ENCODE results near the gene ATP13A5.

Gene ATP13A5

DNA sequence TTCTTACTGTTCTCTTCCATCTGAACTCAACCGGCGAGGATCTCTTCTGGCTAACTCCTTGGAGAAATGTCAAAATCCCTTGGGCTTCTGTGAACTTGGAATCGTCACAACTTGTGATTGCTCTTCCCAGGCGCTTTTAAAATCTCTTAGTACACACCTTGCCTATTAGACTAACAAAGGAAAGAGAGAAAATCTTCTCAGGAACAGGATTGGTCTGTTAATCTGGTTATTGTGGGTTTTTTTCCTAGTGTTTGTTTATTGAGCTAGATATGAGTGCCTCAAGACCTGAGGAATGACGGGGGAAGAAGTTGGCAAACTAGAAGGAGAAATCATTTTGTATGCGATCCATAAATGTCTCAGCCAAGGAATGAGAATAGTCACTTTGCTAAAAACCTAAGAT is at the start of gene ATP13A5:
Gene ATP13A5, minus strand, starts transcription at position 48 of the 400 bp plus-strand sequence. Its CDS starts 28 bp downstream, at position 20.
- no peak for DNase-seq

- no peak for DNase-seq
These were observed 40.2 kb upstream of the ATP13A5 start for GRCh38 chr3:193418576-193419373.

- DNase-seq = no peak
These were observed 38.1 kb upstream of the ATP13A5 start for GRCh38 chr3:193416629-193417028.

GRCh38 chr3:193407688-193408087 is 29.1 kb upstream of the ATP13A5 start:
- DNase-seq = no peak

DNA sequence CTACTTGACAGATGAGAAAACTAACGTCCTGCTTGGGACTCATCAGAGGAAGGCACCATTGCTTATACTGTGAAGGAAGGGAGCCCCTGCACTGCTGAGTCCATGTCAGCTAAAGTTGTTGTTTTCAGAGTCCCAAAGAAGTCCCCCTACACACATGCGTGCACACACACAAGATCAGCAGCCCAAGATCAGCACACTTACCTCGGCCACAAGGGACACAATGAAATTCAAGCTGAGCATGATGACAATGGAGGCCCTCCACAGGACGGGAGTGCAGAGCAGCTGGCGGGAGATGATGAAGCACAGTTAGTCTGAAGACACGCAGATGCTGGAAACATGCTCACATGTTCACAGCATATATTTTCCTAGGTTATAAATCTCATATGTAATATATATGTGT is 28.6 kb upstream of the ATP13A5 start:
- DNase-seq = no peak

- no peak for DNase-seq
These were observed 24.8 kb upstream of the ATP13A5 start for GRCh38 chr3:193403307-193403706.

DNA sequence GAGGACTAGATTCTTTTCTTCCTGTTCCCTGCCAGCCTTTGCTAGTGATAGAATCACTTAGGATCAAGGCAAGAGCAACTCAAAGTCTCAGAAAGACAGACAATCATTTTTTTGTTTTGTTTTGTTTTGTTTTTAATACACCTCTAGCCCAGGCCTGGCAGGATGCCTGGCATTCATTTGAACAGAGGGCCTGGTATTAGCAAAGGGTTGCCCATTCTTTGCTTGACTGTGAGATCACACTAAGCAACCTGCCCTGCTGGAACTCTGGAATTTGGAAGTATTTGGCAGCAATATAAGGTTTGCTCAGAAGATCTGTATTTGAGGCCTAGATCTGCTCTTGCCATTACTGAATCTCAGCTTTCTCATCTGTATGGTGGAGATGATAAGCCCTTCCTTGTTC is 21.8 kb upstream of the ATP13A5 start:
- no peak for DNase-seq

DNA sequence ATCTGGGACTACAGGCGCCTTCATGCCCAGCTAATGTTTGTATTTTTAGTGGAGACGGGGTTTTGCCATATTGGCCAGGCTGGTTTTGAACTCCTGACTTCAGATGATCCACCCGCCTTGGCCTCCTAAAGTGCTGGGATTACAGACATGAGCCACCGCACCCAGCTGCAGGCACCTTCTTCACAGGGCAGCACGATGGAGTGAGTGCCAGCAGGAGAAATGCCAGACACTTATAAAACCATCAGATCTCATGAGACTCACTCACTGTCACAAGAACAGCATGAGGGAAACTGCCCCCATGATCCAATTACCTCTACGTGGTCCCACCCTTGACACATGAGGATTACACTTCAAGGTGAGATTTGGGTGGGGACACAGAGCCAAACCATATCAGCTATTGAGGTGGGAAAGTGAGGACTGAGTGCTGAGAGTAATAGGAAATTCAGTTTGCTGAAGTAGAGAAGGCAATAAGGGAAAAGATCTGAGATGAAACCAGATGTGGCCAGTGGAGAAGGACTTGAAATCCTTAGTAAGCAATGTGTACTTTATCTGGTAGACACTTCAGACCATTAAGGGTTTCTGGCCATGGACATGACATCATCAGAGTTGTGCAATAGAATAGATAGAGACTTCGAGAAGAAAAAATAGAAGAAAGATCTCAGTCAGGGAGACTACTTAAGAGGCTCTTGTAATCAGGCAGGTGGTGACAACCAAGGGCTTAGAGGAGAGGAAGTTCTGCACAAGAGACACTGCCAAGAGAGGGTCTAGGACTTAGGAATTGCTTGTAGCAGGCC is 18.1 kb upstream of the ATP13A5 start:
- no peak for DNase-seq

DNA sequence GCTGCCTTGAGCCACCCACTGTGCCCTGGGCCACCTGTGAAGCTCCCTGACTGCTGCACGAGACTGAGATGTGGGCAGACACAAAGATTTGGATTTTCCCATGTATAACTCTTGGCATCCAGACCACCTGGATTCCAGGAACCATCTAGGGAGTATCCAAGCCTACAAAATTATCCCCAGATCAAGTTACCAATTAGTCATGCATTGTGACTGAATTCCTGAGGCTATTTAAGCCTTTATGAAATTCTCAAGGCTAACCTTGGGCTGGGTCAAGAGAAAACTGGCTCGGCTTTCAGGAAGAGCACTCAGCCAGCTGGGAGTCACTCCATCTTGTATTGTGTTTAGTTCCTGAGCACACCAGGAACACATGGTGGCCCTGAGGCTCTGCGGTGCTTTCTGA is 13.3 kb upstream of the ATP13A5 start:
- DNase-seq = no peak

- no peak for DNase-seq
These were observed 10.8 kb upstream of the ATP13A5 start for GRCh38 chr3:193389335-193389734.

GRCh38 chr3:193388361-193388760 is 9.8 kb upstream of the ATP13A5 start:
- DNase-seq = no peak

DNA sequence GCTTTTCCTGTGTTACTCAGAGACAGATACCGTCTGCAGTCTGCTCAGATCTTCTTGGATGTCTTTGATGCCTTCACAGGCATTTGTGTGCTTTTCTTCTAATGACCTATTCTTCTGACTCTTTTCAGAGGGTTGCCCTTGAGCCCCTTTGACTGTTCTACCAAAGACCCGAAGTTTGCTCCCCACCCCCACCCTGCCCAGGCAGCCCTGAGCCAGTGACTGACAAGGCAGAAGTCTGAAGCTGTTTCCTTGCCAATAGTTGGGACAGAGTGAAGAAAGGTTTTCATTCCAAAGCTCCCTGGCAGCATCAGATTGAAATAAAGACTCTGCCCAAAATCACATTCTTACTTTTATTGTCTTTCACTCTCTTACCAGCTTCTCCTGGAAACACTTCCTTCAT is 9.0 kb upstream of the ATP13A5 start:
- DNase-seq = no peak

DNA sequence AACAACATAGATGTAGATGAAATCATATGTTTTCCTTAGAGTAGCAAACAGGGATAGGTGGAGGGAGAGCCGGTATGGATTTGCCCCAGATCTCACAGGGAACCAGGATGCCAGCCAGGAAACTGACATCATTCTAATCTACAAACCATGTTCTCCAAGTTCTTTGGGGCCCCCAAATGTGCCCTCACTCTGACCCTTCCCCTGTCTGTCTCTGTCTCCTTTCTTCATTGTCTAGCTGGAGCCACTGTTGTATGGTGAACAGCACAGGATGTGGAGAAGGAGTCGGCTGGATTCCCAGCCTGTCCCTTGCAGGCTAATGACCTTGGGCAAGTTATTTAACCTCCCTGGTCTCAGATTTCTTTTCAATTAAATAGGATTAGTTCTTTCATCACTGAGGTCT is 962 bp downstream of the ATP13A5 start:
- no peak for DNase-seq

DNA sequence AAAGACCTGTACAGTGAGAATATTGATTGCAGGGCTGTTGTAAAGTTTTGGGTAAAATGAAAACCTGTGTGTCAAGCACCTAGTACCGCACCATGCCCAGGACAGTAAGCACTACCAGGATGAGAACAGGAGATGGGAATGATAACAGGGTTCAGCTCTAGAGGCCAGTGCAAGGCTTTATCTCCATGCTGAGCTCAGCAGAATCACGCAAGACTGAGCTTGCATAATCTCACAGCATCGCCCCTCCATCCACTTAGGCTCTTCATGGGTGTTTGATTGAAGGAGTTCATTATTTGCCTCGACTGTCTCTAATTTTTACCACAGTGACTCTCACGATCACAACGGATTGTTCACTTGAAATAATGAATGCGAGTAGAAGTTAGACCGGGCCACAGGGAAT is 2.9 kb downstream of the ATP13A5 start:
- DNase-seq = no peak

- no peak for DNase-seq
These were observed 5.8 kb downstream of the ATP13A5 start for GRCh38 chr3:193372783-193373182.

DNA sequence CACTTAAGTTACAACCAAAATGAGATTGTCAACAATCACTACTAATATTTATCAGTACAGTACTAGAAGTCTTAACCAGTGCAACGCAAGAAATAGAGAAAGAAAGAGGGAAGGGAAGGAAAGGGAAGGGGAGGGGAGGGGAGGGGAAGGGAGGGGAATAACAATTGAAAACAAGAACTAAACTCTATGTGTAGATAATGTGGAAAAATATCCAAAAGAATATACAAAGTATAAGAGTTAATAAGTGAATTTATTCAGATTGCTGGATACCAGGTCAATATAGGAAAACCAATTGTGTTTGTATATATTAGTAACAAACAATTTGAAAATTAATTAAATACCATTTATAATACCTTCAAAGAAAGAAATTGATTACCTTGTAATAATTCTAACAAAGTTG is 10.7 kb downstream of the ATP13A5 start:
- no peak for DNase-seq

DNA sequence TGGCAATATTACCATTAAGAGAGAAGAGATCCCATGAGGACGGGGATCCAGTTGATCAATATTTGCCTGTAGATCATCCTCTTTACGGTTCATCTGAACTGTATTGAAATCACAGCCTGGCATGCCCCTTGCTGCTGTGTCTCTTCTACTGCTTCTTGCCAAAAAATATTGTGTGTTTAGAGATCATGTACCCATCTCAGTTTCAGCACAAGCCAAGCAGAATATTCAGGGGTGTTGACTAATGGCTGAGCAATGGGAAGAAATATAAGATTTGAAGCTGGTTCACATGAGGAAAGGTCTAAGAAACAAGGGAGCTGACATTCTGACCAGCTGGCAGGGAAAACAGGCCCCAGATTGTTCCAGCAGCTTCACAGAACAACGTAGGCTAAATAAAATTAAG is 21.3 kb downstream of the ATP13A5 start:
- no peak for DNase-seq

GRCh38 chr3:193354423-193354822 is 24.1 kb downstream of the ATP13A5 start:
- no peak for DNase-seq

DNA sequence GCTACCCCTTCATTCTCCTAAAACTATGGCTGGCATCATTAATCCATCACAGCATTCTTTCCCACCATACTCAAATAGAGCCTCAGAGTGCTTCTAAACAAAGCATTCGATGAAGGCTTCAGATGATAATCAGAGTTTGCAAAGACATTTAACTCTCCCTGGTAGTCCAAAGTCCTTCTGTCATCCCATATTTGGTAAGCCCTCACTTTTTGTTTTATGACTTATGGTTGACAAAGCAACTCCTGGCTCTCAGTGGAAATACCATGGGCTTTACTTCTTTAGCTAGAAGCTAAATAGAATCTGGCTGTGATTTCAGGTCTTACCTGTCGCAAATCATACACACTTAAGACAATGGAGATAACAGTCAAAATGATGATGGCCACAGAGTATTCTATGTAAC is 27.8 kb downstream of the ATP13A5 start:
- DNase-seq = no peak

GRCh38 chr3:193348686-193349085 is 29.9 kb downstream of the ATP13A5 start:
- no peak for DNase-seq

- no peak for DNase-seq
These were observed 30.7 kb downstream of the ATP13A5 start for GRCh38 chr3:193347521-193348501.

DNA sequence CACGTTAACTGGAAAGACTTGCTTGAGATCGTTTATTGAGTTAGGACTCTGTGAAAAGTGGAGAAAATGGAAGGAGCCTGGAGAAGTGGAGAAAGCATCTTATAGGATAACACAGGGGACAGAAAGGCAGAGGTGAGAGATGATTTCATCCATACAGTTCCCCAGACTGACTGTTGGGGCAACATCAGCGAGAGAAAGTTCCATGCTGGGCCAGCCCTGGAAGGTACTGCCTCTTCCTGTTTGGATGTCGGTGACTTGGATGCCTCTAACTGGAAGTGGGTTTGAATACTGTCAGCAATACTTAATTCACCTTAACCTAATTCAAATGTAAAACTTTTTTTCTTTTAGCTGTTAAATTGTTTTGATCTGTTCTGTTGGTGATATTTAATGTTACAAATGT is 32.3 kb downstream of the ATP13A5 start:
- no peak for DNase-seq

DNA sequence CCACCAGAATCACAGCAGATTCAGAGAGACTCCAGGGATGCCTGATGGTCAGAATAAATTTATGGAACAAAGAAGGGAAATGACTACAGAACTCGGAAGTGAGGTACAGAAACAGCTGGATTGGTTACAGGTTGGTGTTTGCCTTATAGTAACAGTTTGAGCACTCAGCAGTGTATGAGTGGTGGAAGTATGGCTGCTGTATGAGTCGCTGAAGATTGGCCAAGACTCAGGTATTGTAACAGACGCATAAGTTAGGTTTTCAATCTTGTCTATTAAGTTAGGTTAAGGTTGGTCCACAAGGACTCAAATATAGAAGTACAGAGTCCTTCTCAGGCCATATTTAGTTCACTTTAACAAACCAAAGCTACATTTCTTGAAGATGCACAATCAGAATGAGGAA is 33.1 kb downstream of the ATP13A5 start:
- DNase-seq = no peak
